ENCODE data around the gene MGAT4C.
"Not testable (repeated sequence)": the region's sequence is repeated elsewhere in the genome, so short reads cannot be mapped to it uniquely, and the experiment has no call there.

MGAT4C gene

GRCh38 chr12:86226481-86226880 lies 29.7 kb downstream of the MGAT4C start:
- no peak for DNase-seq

- no peak for DNase-seq
Observed at GRCh38 chr12:86216591-86216990, 39.6 kb downstream of the MGAT4C start.

GRCh38 chr12:86213012-86213411 lies 43.2 kb downstream of the MGAT4C start:
- DNase-seq = no peak

GRCh38 chr12:86198696-86199444 lies 57.3 kb downstream of the MGAT4C start:
- no peak for DNase-seq

- DNase-seq = no peak
Observed at GRCh38 chr12:86196465-86196864, 59.7 kb downstream of the MGAT4C start.

GRCh38 chr12:86194721-86195120 lies 61.5 kb downstream of the MGAT4C start:
- DNase-seq = no peak

GRCh38 chr12:86193931-86194330 lies 62.3 kb downstream of the MGAT4C start:
- DNase-seq = no peak

- DNase-seq = no peak
Observed at GRCh38 chr12:86188226-86188625, 68.0 kb downstream of the MGAT4C start.

- DNase-seq = no peak
Observed at GRCh38 chr12:86186449-86186848, 69.7 kb downstream of the MGAT4C start.

GRCh38 chr12:86179855-86180254 lies 76.3 kb downstream of the MGAT4C start:
- DNase-seq = no peak

GRCh38 chr12:86174188-86174587 lies 82.0 kb downstream of the MGAT4C start:
- DNase-seq = no peak

GRCh38 chr12:86172913-86173443 lies 83.2 kb downstream of the MGAT4C start:
- no peak for DNase-seq

- no peak for DNase-seq
Observed at GRCh38 chr12:86170051-86170450, 86.1 kb downstream of the MGAT4C start.

- DNase-seq = no peak
Observed at GRCh38 chr12:86158956-86159355, 97.2 kb downstream of the MGAT4C start.

- no peak for DNase-seq
Observed at GRCh38 chr12:86154620-86155019, 101.6 kb downstream of the MGAT4C start.

- DNase-seq = no peak
Observed at GRCh38 chr12:86148612-86149011, 107.6 kb downstream of the MGAT4C start.

- no peak for DNase-seq
Observed at GRCh38 chr12:86148071-86148470, 108.1 kb downstream of the MGAT4C start.

GRCh38 chr12:86145156-86145555 lies 111.0 kb downstream of the MGAT4C start:
- DNase-seq = no peak

GRCh38 chr12:86143162-86143561 lies 113.0 kb downstream of the MGAT4C start:
- no peak for DNase-seq

GRCh38 chr12:86139671-86140070 lies 116.5 kb downstream of the MGAT4C start:
- DNase-seq = no peak

- no peak for DNase-seq
Observed at GRCh38 chr12:86138770-86139169, 117.4 kb downstream of the MGAT4C start.

GRCh38 chr12:86137936-86138335 lies 118.3 kb downstream of the MGAT4C start:
- no peak for DNase-seq

- DNase-seq = no peak
Observed at GRCh38 chr12:86134561-86134960, 121.6 kb downstream of the MGAT4C start.

GRCh38 chr12:86126900-86127299 lies 129.3 kb downstream of the MGAT4C start:
- not testable (repeated sequence) for DNase-seq
